NCI-H2227 (cell line): Measurements from ENCODE around the gene SLCO4A1.

ENCODE experiments used
- DNase-seq: peaks from one replicate; lab custom pipeline; 2025; ENCODE audit not compliant: unreplicated experiment; lab: John Stamatoyannopoulos, UW

Gene SLCO4A1

GRCh38 chr20:62663145-62664018 lies 21.1 kb downstream of the SLCO4A1 start:
- DNase-seq: no peak

- DNase-seq: no peak
These were observed 22.0 kb downstream of the SLCO4A1 start for GRCh38 chr20:62664019-62664971.

GRCh38 chr20:62665153-62665754 lies 23.0 kb downstream of the SLCO4A1 start:
- DNase-seq: no peak

- no peak for DNase-seq
These were observed 23.8 kb downstream of the SLCO4A1 start for GRCh38 chr20:62665826-62666735.

- DNase-seq: peak; percentile 19
These were observed 24.6 kb downstream of the SLCO4A1 start for GRCh38 chr20:62666736-62667529.

GRCh38 chr20:62667530-62668440 lies 25.5 kb downstream of the SLCO4A1 start:
- DNase-seq: no peak

GRCh38 chr20:62668441-62669027 lies 26.2 kb downstream of the SLCO4A1 start:
- peak; percentile 84 for DNase-seq

- no peak for DNase-seq
These were observed 26.9 kb downstream of the SLCO4A1 start for GRCh38 chr20:62669249-62669648.

- no peak for DNase-seq
These were observed 27.9 kb downstream of the SLCO4A1 start for GRCh38 chr20:62670156-62670555.

- no peak for DNase-seq
These were observed 28.7 kb downstream of the SLCO4A1 start for GRCh38 chr20:62670998-62671397.

- no peak for DNase-seq
These were observed 29.5 kb downstream of the SLCO4A1 start for GRCh38 chr20:62671765-62672164.

GRCh38 chr20:62674370-62674769 lies 32.1 kb downstream of the SLCO4A1 start:
- DNase-seq: no peak

- DNase-seq: no peak
These were observed 33.0 kb downstream of the SLCO4A1 start for GRCh38 chr20:62675156-62675876.

GRCh38 chr20:62675877-62676260 lies 33.6 kb downstream of the SLCO4A1 start:
- no peak for DNase-seq

GRCh38 chr20:62676976-62677375 lies 34.7 kb downstream of the SLCO4A1 start:
- no peak for DNase-seq

- no peak for DNase-seq
These were observed 35.4 kb downstream of the SLCO4A1 start for GRCh38 chr20:62677678-62678077.

- no peak for DNase-seq
These were observed 36.2 kb downstream of the SLCO4A1 start for GRCh38 chr20:62678553-62678952.
